ENCODE results near the gene TSPAN18. TPM values are rescaled to one million over a fixed set of nuclear protein-coding genes. Genes with fewer than 3 reads are reported as not detected.

TSPAN18 gene
- total RNA-seq, 1 donor from 2014 or later = 46.4 TPM

- Histone ChIP-seq H3K27ac (no peak overlapping the region), H3K9me3 (no peaks in the 10 kb centered on the region), H3K4me1 (peaks cover 4% of the 10 kb centered on the region), H3K36me3 (no peaks in the 10 kb centered on the region), H3K27me3 (no peaks in the 10 kb centered on the region), H3K4me3 (no peak overlapping the region)
- DNase-seq (peak; percentile 73), ATAC-seq (peak; percentile 80)
- intact Hi-C loops (cut with DNase I) = loop anchor here (5.0 to 10.0 kb wide), 2 partner anchors 289 to 356 kb away; no protein-coding TSS in a partner anchor
- TF ChIP-seq CTCF (IDR thresholded peaks at IDR 0.05) = peak; percentile 88
Observed at GRCh38 chr11:44911029-44911814, 184.5 kb downstream of the TSPAN18 start.

- DNase-seq = no peak
- ATAC-seq = peak; percentile 34
- no peak for TF ChIP-seq CTCF (IDR thresholded peaks at IDR 0.05)
- intact Hi-C loops (cut with DNase I) = loop anchor here (5.0 to 10.0 kb wide), 2 partner anchors 290 to 358 kb away; no protein-coding TSS in a partner anchor
- no peaks in the 10 kb centered on the region for H3K36me3 ChIP-seq
- H3K27ac ChIP-seq = no peak overlapping the region
- peaks cover 4% of the 10 kb centered on the region for H3K4me1 ChIP-seq
- H3K27me3 ChIP-seq = no peaks in the 10 kb centered on the region
- no peaks in the 10 kb centered on the region for H3K9me3 ChIP-seq
- no peak overlapping the region for H3K4me3 ChIP-seq
Observed at GRCh38 chr11:44912270-44912987, 185.7 kb downstream of the TSPAN18 start.

GRCh38 chr11:44913502-44913901, 186.7 kb downstream of the TSPAN18 start:
- Histone ChIP-seq H3K27ac (no peak overlapping the region), H3K36me3 (no peaks in the 10 kb centered on the region), H3K4me1 (peaks cover 4% of the 10 kb centered on the region), H3K9me3 (no peaks in the 10 kb centered on the region), H3K27me3 (no peaks in the 10 kb centered on the region), H3K4me3 (no peak overlapping the region)
- DNase-seq = no peak
- no peak for ATAC-seq
- no peak for TF ChIP-seq CTCF (IDR thresholded peaks at IDR 0.05)
- intact Hi-C loops (cut with DNase I) = loop anchor here (5.0 to 10.0 kb wide), 2 partner anchors 291 to 359 kb away; no protein-coding TSS in a partner anchor

GRCh38 chr11:44914105-44914504, 187.3 kb downstream of the TSPAN18 start:
- ATAC-seq = no peak
- peaks cover 4% of the 10 kb centered on the region for H3K4me1 ChIP-seq
- intact Hi-C loops (cut with DNase I) = loop anchor here (5.0 to 10.0 kb wide), 2 partner anchors 292 to 359 kb away; no protein-coding TSS in a partner anchor

GRCh38 chr11:44915004-44915403, 188.2 kb downstream of the TSPAN18 start:
- no peak for DNase-seq
- H3K9me3 ChIP-seq = no peaks in the 10 kb centered on the region
- intact Hi-C loops (cut with DNase I) = loop anchor here (10.0 kb wide), 1 partner anchor 360 kb away; no protein-coding TSS in a partner anchor

More at GRCh38 chr11:44914105-44914504, 187.3 kb downstream of the TSPAN18 start:
- TF ChIP-seq CTCF (IDR thresholded peaks at IDR 0.05) = no peak
- H3K27me3 ChIP-seq = no peaks in the 10 kb centered on the region
- no peaks in the 10 kb centered on the region for H3K36me3 ChIP-seq
- DNase-seq = no peak
- H3K9me3 ChIP-seq = no peaks in the 10 kb centered on the region
- no peak overlapping the region for H3K27ac ChIP-seq
- no peak overlapping the region for H3K4me3 ChIP-seq

More at GRCh38 chr11:44915004-44915403, 188.2 kb downstream of the TSPAN18 start:
- H3K27ac ChIP-seq = no peak overlapping the region
- no peaks in the 10 kb centered on the region for H3K36me3 ChIP-seq
- no peak overlapping the region for H3K4me3 ChIP-seq
- H3K27me3 ChIP-seq = no peaks in the 10 kb centered on the region
- H3K4me1 ChIP-seq = peaks cover 4% of the 10 kb centered on the region
- no peak for TF ChIP-seq CTCF (IDR thresholded peaks at IDR 0.05)
- no peak for ATAC-seq
